GM12878 (cell line): Measurements from ENCODE around the gene PPL. TPM values are rescaled to one million over a fixed set of nuclear protein-coding genes. Genes with fewer than 3 reads are reported as not detected.

Source experiments
- ATAC-seq: fragments of 200-7000 bp; cut with Tn5 transposase; 3 replicates; pipeline ENCODE4 v1.9.1; 2020; ENCODE audit warnings: mild to moderate bottlenecking, moderate library complexity
- BruUV-seq: library from RNA; stranded (reverse); fragments of 400-500 nt; replicated peaks from 2 replicates; lab custom pipeline; 2021; lab: Mats Ljungman, UMichigan
- CTCF ChIA-PET: fragments of 300-600 bp; sonication (Branson Sonifier 250); formaldehyde crosslinking; extraction: SDS; loops from one replicate; lab custom pipeline; 2021; ENCODE audit warnings: inconsistent platforms; lab: Yijun Ruan, JAX
- POLR2A ChIA-PET: fragments of 350-600 bp; formaldehyde crosslinking; extraction: SDS; loops from one replicate; lab custom pipeline; 2021; ENCODE audit warnings: inconsistent platforms; lab: Charles Lee
- RAD21 ChIA-PET: fragments of 300-600 bp; sonication (Branson Sonifier 250); formaldehyde crosslinking; loops from one replicate; lab custom pipeline; 2023; ENCODE audit warnings: antibody characterized with exemption; ENCODE audit not compliant: unreplicated experiment; lab: Charles Lee
- SMC1A ChIA-PET: fragments of 300-600 bp; sonication (Branson Sonifier 250); formaldehyde crosslinking; loops from one replicate; lab custom pipeline; 2023; ENCODE audit not compliant: unreplicated experiment, uncharacterized antibody; lab: Charles Lee
- DNase-seq: peaks from one replicate; pipeline ENCODE4 v3.0.0-alpha.2; 2011; ENCODE audit warnings: low read depth, low spot score
- FAIRE-seq: peaks from 3 replicates; lab custom pipeline; 2011; peaks lifted over from hg19 to GRCh38; lab: Jason Lieb, UNC
- H2AFZ ChIP-seq: 2 replicates; pipeline ENCODE4 v1.6.0; 2011; ENCODE audit warnings: low read depth, low read length, control low read depth; ENCODE audit not compliant: control insufficient read depth
- H3K27ac ChIP-seq: 2 replicates; pipeline ENCODE4 v1.5.1; 2011; ENCODE audit warnings: control low read depth; ENCODE audit not compliant: control insufficient read depth, insufficient read depth
- H3K27me3 ChIP-seq, 2 experiments: replicated peaks in 1 of 2; 2 replicates each; pipeline versions ENCODE4 v1.6.0 to v1.6.1; 2011; ENCODE audit warnings: low read length in 1 of 2; ENCODE audit not compliant: control insufficient read depth in 2 of 2, insufficient read depth in 2 of 2
- H3K36me3 ChIP-seq, 2 experiments: 2 replicates each; pipeline ENCODE4 v1.5.1; 2011; ENCODE audit warnings: low read length in 1 of 2; ENCODE audit not compliant: control insufficient read depth in 2 of 2, insufficient read depth in 2 of 2
- H3K4me1 ChIP-seq: 2 replicates; pipeline ENCODE4 v1.6.1; 2011; ENCODE audit warnings: mild to moderate bottlenecking, low read length, moderate library complexity, mixed read lengths; ENCODE audit not compliant: control insufficient read depth, insufficient read depth
- H3K4me2 ChIP-seq: 2 replicates; pipeline ENCODE4 v1.6.0; 2011; ENCODE audit warnings: control low read depth; ENCODE audit not compliant: control insufficient read depth, insufficient read depth
- H3K4me3 ChIP-seq: fragments of 200-600 bp; sonication (generic); 2 replicates; pipeline ENCODE4 v1.5.1; 2016
- H3K79me2 ChIP-seq: 2 replicates; pipeline ENCODE4 v1.6.0; 2011; ENCODE audit warnings: low read length; ENCODE audit not compliant: control insufficient read depth, insufficient read depth
- H3K9ac ChIP-seq: 2 replicates; pipeline ENCODE4 v1.8.0; 2011; ENCODE audit warnings: low read length, control low read depth, mixed read lengths; ENCODE audit not compliant: control insufficient read depth, insufficient read depth
- H3K9me3 ChIP-seq: replicated peaks from 3 replicates; pipeline ENCODE4 v1.5.1; 2011; ENCODE audit warnings: mild to moderate bottlenecking, low read length; ENCODE audit not compliant: control insufficient read depth, insufficient read depth
- H4K20me1 ChIP-seq: 2 replicates; pipeline ENCODE4 v1.6.0; 2011; ENCODE audit not compliant: control insufficient read depth, insufficient read depth
- CEBPB ChIP-seq, 2 experiments: fragments of 150-350 bp in 1 of 2; IDR thresholded peaks; 2 replicates each; pipeline ENCODE4 v1.6.1; 2012 to 2014; ENCODE audit warnings: low read depth in 2 of 2, low read length in 2 of 2, borderline replicate concordance in 1 of 2, inconsistent platforms in 1 of 2
- HDAC6 ChIP-seq: fragments of 200-600 bp; sonication (generic); IDR thresholded peaks from one replicate; pipeline ENCODE4 v1.8.0; 2017; ENCODE audit warnings: antibody characterized with exemption; ENCODE audit not compliant: unreplicated experiment
- HDGF ChIP-seq: fragments of 450-650 bp; IDR thresholded peaks from 2 replicates; pipeline ENCODE4 v1.6.1; 2016; ENCODE audit warnings: antibody characterized with exemption
- IRF4 ChIP-seq: IDR thresholded peaks from 2 replicates; pipeline ENCODE4 v1.6.1; 2011; ENCODE audit warnings: low read depth, low read length
- KLF5 ChIP-seq: fragments of 450-650 bp; IDR thresholded peaks from 2 replicates; pipeline ENCODE4 v1.6.1; 2014; ENCODE audit warnings: mild to moderate bottlenecking; ENCODE audit not compliant: partially characterized antibody
- NFXL1 ChIP-seq: fragments of 450-650 bp; IDR thresholded peaks from 2 replicates; pipeline ENCODE4 v1.6.1; 2017; ENCODE audit warnings: antibody characterized with exemption, mild to moderate bottlenecking, borderline replicate concordance
- NR2C1 ChIP-seq: fragments of 450-650 bp; IDR thresholded peaks from 2 replicates; pipeline ENCODE4 v1.6.1; 2017; ENCODE audit warnings: antibody characterized with exemption, mild to moderate bottlenecking, moderate library complexity
- NR2F1 ChIP-seq: fragments of 450-650 bp; conservative IDR thresholded peaks from 2 replicates; pipeline ENCODE4 v1.6.1; 2017; ENCODE audit warnings: mild to moderate bottlenecking
- POU2F2 ChIP-seq: IDR thresholded peaks from 3 replicates; pipeline ENCODE4 v1.6.1; 2011; ENCODE audit warnings: low read depth, mild to moderate bottlenecking, low read length, borderline replicate concordance
- RB1 ChIP-seq: fragments of 450-650 bp; formaldehyde crosslinking; IDR thresholded peaks from 2 replicates; pipeline ENCODE4 v1.6.1; 2017; ENCODE audit warnings: mild to moderate bottlenecking, borderline replicate concordance
- RELA ChIP-seq: fragments of 450-650 bp; IDR thresholded peaks from 2 replicates; pipeline ENCODE4 v1.8.0; 2014; ENCODE audit warnings: borderline replicate concordance; ENCODE audit not compliant: partially characterized antibody
- SREBF2 ChIP-seq: IDR thresholded peaks from 2 replicates; pipeline ENCODE4 v1.6.1; 2012; ENCODE audit warnings: mild to moderate bottlenecking, low read length
- WGBS: methylation state at CpG from one replicate; pipeline ENCODE4 v1.1.6; 2016; ENCODE audit warnings: low lambda C conversion rate; ENCODE audit not compliant: insufficient replicate concordance, insufficient coverage; ENCODE audit errors: missing lambda C conversion rate; 5-methylcytosine and 5-hydroxymethylcytosine counted together
- in situ Hi-C: fragments of 300-500 bp; cut with MboI; formaldehyde crosslinking; loops from 9 replicates; pipeline ENCODE4 v1.14.3; 2018; ENCODE audit warnings: mixed read lengths
- intact Hi-C: fragments of 100-400 bp; cut with micrococcal nuclease; formaldehyde crosslinking; loops from one replicate; pipeline ENCODE4 v1.14.2; 2022; ENCODE audit not compliant: unreplicated experiment
- polyA plus RNA-seq, 11 experiments: library from polyadenylated mRNA; depleted of rRNA in 4 of 11; unstranded in 6 of 11; stranded (reverse) in 5 of 11; fragments of >200 nt; fragmentation: Nextera tagmentation in 4 of 11; fragmentation: Illumina TruSeq in 1 of 11; extraction: Ambion mirVana in 4 of 11; extraction: Trizol in 1 of 11; gene quantifications; 1 replicate in 1 of 11; 2 replicates in 10 of 11; pipeline versions ENCODE4 v1.2.1 to v1.2.3, GENCODE V29; 2011 to 2016; ENCODE audit warnings: inconsistent platforms in 2 of 11, missing spikeins in 2 of 11, low read depth in 1 of 11
- total RNA-seq, 4 experiments: library from RNA; depleted of rRNA in 3 of 4; stranded (reverse); fragments of >200 nt in 3 of 4; fragmentation: Illumina TruSeq in 1 of 4; extraction: Trizol in 1 of 4; gene quantifications; 2 replicates each; pipeline versions ENCODE4 v1.2.1 to v1.2.3, GENCODE V29; 2013 to 2021
- TF ChIP-seq, protein P1 (sequence below): fragments of 450-650 bp; IDR thresholded peaks from 2 replicates; pipeline ENCODE4 v1.6.1; 2017; ENCODE audit warnings: mild to moderate bottlenecking, moderate library complexity
- TF ChIP-seq, protein P2 (sequence below): IDR thresholded peaks from 2 replicates; pipeline ENCODE4 v1.6.1; 2012; ENCODE audit warnings: low read depth, low read length, improper control_type of control experiment
- TF ChIP-seq, protein P3 (sequence below): IDR thresholded peaks from 2 replicates; pipeline ENCODE4 v1.6.1; 2011; ENCODE audit warnings: borderline replicate concordance, low read depth, mild to moderate bottlenecking, moderate library complexity, low read length; ENCODE audit not compliant: insufficient read depth, poor library complexity, severe bottlenecking
- TF ChIP-seq, protein P4 (sequence below): fragments of 450-650 bp; IDR thresholded peaks from 2 replicates; pipeline ENCODE4 v1.6.1; 2017; ENCODE audit warnings: low read depth, mild to moderate bottlenecking, moderate library complexity

Gene PPL
- total and polyA plus RNA-seq, 10 of the 15 experiments (the other 5 are each of a cell fraction or from before 2014, with no cell fraction given): 0.03 to 0.47 (median 0.05) TPM; not detected in 2

DNA sequence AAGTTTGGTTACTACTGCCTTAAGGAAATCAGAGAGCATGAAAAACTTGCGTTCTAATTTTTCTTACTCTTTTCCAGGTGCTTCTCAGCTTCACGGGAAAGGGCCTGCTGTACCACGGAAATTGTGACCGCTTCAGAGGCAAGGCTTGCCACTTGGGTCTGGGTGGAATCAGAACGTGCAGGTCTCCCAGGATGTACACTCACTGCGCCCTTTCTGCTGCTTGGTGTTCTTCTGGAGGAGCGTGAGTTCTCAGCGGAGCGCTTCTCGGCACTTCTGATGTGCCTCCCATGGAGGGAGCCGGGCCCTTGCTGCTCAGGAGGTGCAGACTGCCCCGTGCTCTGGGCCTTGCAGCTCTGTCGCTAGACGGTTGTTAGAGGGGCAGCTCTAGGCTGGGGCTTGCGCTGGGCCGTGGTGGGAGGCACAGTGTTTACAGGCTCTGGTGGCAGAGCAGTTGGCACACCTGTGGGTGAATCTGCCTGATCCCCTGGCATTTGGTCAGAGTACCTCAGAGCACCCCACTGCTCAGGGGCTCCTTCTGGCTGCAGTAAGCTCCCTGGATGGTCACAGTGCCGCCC, 56.9 kb downstream of the PPL start (continued):
- TF ChIP-seq, protein P1, sequence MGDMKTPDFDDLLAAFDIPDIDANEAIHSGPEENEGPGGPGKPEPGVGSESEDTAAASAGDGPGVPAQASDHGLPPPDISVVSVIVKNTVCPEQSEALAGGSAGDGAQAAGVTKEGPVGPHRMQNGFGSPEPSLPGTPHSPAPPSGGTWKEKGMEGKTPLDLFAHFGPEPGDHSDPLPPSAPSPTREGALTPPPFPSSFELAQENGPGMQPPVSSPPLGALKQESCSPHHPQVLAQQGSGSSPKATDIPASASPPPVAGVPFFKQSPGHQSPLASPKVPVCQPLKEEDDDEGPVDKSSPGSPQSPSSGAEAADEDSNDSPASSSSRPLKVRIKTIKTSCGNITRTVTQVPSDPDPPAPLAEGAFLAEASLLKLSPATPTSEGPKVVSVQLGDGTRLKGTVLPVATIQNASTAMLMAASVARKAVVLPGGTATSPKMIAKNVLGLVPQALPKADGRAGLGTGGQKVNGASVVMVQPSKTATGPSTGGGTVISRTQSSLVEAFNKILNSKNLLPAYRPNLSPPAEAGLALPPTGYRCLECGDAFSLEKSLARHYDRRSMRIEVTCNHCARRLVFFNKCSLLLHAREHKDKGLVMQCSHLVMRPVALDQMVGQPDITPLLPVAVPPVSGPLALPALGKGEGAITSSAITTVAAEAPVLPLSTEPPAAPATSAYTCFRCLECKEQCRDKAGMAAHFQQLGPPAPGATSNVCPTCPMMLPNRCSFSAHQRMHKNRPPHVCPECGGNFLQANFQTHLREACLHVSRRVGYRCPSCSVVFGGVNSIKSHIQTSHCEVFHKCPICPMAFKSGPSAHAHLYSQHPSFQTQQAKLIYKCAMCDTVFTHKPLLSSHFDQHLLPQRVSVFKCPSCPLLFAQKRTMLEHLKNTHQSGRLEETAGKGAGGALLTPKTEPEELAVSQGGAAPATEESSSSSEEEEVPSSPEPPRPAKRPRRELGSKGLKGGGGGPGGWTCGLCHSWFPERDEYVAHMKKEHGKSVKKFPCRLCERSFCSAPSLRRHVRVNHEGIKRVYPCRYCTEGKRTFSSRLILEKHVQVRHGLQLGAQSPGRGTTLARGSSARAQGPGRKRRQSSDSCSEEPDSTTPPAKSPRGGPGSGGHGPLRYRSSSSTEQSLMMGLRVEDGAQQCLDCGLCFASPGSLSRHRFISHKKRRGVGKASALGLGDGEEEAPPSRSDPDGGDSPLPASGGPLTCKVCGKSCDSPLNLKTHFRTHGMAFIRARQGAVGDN: no peak
- TF ChIP-seq RELA (no peak), NR2F1 (no peak)
- TF ChIP-seq, all 136 proteins: peak for 0

DNA sequence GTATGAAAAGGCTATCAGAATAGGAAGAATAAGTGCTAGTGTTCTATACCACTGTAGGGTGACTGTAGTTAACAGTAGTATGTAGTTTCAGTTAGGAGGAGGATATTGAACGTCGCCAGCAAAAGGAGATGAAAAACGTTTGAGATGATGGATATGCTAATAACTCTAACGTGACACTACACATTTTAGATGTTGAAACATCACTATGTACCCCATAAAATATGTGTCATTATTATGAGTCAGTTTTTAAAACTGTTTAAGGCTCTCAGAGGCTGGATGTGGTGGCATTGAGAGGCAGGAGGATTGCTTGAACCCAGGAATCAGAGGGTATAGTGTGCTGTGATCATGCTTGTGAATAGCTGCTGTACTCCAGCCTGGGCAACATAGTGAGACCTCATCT, 57.9 kb downstream of the PPL start:
- Histone ChIP-seq H3K4me1 (no peaks in the 10 kb centered on the region), H3K36me3 (peaks cover 33 to 41% of the 10 kb centered on the region in 2 experiments), H3K79me2 (no peaks in the 10 kb centered on the region), H3K4me3 (no peak overlapping the region), H3K27me3 (no peaks in the 10 kb centered on the region), H3K9ac (no peak overlapping the region), H2AFZ (no peak overlapping the region), H3K4me2 (no peak overlapping the region), H3K27ac (no peak overlapping the region), H3K9me3 (no peaks in the 10 kb centered on the region), H4K20me1 (no peaks in the 10 kb centered on the region)
- SMC1A ChIA-PET: no interaction called here
- CTCF ChIA-PET: no interaction called here
- BruUV-seq: no TSS peak
- ATAC-seq (no peak), DNase-seq (no peak), FAIRE-seq (no peak)
- RAD21 ChIA-PET: no interaction called here
- POLR2A ChIA-PET: no interaction called here
- in situ Hi-C loops: no loop called here
- intact Hi-C loops: no loop called here
- 64% methylated on average over 4 of the region's 4 CpGs for WGBS
- TF ChIP-seq SREBF2 (no peak), NR2C1 (no peak), POU2F2 (no peak), RB1 (no peak), HDAC6 (no peak), IRF4 (no peak), HDGF (no peak), KLF5 (no peak), CEBPB (IDR thresholded peaks at IDR 0.05; ENCODE audit: borderline replicate concordance in 1 of 2, low read depth in 2 of 2, low read length in 2 of 2) (no peak), NFXL1 (no peak)
- TF ChIP-seq, protein P2, sequence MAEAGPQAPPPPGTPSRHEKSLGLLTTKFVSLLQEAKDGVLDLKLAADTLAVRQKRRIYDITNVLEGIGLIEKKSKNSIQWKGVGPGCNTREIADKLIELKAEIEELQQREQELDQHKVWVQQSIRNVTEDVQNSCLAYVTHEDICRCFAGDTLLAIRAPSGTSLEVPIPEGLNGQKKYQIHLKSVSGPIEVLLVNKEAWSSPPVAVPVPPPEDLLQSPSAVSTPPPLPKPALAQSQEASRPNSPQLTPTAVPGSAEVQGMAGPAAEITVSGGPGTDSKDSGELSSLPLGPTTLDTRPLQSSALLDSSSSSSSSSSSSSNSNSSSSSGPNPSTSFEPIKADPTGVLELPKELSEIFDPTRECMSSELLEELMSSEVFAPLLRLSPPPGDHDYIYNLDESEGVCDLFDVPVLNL: no peak
- TF ChIP-seq, protein P3, sequence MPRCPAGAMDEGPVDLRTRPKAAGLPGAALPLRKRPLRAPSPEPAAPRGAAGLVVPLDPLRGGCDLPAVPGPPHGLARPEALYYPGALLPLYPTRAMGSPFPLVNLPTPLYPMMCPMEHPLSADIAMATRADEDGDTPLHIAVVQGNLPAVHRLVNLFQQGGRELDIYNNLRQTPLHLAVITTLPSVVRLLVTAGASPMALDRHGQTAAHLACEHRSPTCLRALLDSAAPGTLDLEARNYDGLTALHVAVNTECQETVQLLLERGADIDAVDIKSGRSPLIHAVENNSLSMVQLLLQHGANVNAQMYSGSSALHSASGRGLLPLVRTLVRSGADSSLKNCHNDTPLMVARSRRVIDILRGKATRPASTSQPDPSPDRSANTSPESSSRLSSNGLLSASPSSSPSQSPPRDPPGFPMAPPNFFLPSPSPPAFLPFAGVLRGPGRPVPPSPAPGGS: no peak
- TF ChIP-seq, protein P4, sequence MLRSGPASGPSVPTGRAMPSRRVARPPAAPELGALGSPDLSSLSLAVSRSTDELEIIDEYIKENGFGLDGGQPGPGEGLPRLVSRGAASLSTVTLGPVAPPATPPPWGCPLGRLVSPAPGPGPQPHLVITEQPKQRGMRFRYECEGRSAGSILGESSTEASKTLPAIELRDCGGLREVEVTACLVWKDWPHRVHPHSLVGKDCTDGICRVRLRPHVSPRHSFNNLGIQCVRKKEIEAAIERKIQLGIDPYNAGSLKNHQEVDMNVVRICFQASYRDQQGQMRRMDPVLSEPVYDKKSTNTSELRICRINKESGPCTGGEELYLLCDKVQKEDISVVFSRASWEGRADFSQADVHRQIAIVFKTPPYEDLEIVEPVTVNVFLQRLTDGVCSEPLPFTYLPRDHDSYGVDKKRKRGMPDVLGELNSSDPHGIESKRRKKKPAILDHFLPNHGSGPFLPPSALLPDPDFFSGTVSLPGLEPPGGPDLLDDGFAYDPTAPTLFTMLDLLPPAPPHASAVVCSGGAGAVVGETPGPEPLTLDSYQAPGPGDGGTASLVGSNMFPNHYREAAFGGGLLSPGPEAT: no peak
